Keratinocyte (primary cell): Measurements from ENCODE around the gene APLP2.

Source experiments
- CTCF ChIP-seq, 3 experiments: IDR thresholded peaks in 1 of 3; conservative IDR thresholded peaks in 1 of 3; optimal IDR thresholded peaks in 1 of 3; 2 replicates in 2 of 3; 3 replicates in 1 of 3; pipeline versions ENCODE3 to v1.5.1; 2011; ENCODE audit warnings: low read length in 3 of 3, mild to moderate bottlenecking in 3 of 3, moderate library complexity in 2 of 3, control low read depth in 1 of 3, inconsistent platforms in 1 of 3; ENCODE audit not compliant: insufficient read depth in 2 of 3; ENCODE audit errors: extremely low read depth in 1 of 3
- EZH2 ChIP-seq: IDR thresholded peaks from one replicate; pipeline ENCODE4 v1.6.1; 2012; ENCODE audit warnings: inconsistent platforms, mild to moderate bottlenecking, low read length, moderate library complexity

GRCh38 chr11:130128626-130129025, 58.9 kb downstream of the APLP2 start:
- TF ChIP-seq CTCF (optimal IDR thresholded peaks at IDR 0.05 in 1 of 3, IDR thresholded peaks at IDR 0.05 in 1 of 3, conservative IDR thresholded peaks at IDR 0.05 in 1 of 3; ENCODE audit: extremely low read depth in 1 of 3, insufficient read depth in 2 of 3, low read length in 3 of 3) (no peak), EZH2 (no peak)
